ENCODE data around the gene GOLT1A.

GRCh38 chr1:204205486-204205885 is 8.3 kb downstream of the GOLT1A start:
- no peak for TF ChIP-seq TAF1 (IDR thresholded peaks at IDR 0.05; ENCODE audit: borderline replicate concordance, insufficient read depth, low read length)
- no peak for TF ChIP-seq POLR2AphosphoS5 (IDR thresholded peaks at IDR 0.05; ENCODE audit: low read depth, low read length)
- no peak for TF ChIP-seq REST (IDR thresholded peaks at IDR 0.05; ENCODE audit: insufficient read depth in 1 of 2, low read depth in 2 of 2, low read length in 2 of 2)
- no peak for TF ChIP-seq SIN3A (IDR thresholded peaks at IDR 0.05; ENCODE audit: borderline replicate concordance, insufficient read depth, low read length)
- TF ChIP-seq FOXP2 (optimal IDR thresholded peaks at IDR 0.05; ENCODE audit: borderline replicate concordance, extremely low read depth, extremely low read length, insufficient read depth): no peak

Measured in PFSK-1 (cell line).